ENCODE results near the gene ADCY6.
A peak's percentile ranks its signal among the peaks of the same experiment; 100 is the strongest.

ADCY6 gene

GRCh38 chr12:48788854-48789775 lies at the start of gene ADCY6:
TSS of gene ADCY6 (minus strand) at chr12:48789089. CDS start at chr12:48783434, 5,655 bp downstream.
- peak; percentile 86 for DNase-seq (ENCODE audit: low spot score)

- DNase-seq (ENCODE audit: low spot score) = no peak
Observed at GRCh38 chr12:48838048-48838447, 49.2 kb upstream of the ADCY6 start.

DNA sequence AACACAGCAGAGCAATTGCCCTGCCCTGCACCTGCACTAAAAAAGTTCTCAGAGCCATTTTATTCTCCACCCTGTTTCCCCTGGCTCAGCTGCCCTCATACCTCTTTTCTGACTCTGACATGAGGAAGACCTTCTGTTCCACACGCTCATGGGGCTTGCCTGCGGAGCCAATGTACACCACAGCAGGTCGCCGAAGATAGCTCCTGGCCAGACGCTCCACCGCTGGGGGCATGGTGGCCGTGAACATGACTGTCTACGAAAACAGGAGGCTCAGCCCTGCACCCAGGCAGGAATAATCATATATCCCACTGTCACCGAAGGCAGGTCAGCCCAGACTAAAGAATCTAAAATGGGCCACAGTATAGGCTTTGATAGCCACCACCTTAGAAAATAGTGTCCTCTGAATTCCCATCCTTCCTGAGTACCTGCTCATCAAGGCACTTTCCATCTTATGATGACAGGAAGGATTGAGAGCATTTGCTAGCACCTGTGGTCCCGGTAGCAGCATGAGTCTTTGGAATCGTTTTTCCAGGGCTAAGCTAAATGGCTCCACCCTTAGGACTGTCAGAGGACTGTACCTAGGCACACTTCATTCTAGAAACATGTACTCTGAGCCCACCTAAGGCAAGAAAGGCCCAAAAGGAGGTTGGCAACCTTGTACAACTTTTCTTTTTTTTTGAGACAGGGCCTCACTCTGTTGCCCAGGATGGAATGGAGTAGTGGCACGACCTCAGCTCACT lies 43.6 kb upstream of the ADCY6 start:
- DNase-seq (ENCODE audit: low spot score) = no peak

GRCh38 chr12:48831257-48831656 lies 42.4 kb upstream of the ADCY6 start:
- DNase-seq (ENCODE audit: low spot score) = no peak

GRCh38 chr12:48828841-48829575 lies 40.1 kb upstream of the ADCY6 start:
- DNase-seq (ENCODE audit: low spot score) = no peak

- DNase-seq (ENCODE audit: low spot score) = no peak
Observed at GRCh38 chr12:48828293-48828692, 39.4 kb upstream of the ADCY6 start.

DNA sequence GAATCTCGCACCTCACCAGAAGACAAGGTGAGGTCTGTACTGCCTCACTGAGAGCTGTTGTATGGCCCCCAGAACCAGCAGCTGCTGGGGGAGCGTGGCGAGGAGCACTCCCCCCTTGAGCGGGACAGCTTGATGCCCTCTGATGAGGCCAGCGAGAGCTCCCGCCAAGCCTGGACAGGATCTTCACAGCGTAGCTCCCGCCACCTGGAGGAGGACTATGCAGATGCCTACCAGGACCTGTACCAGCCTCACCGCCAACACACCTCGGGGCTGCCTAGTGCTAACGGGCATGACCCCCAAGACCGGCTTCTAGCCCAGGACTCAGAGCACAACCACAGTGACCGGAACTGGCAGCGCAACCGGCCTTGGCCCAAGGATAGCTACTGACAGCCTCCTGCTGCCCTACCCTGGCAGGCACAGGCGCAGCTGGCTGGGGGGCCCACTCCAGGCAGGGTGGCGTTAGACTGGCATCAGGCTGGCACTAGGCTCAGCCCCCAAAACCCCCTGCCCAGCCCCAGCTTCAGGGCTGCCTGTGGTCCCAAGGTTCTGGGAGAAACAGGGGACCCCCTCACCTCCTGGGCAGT lies 38.7 kb upstream of the ADCY6 start:
- DNase-seq (ENCODE audit: low spot score) = no peak

- no peak for DNase-seq (ENCODE audit: low spot score)
Observed at GRCh38 chr12:48827026-48827425, 38.1 kb upstream of the ADCY6 start.

GRCh38 chr12:48826209-48826855 lies 37.4 kb upstream of the ADCY6 start:
- no peak for DNase-seq (ENCODE audit: low spot score)

GRCh38 chr12:48824905-48825304 lies 36.0 kb upstream of the ADCY6 start:
- DNase-seq (ENCODE audit: low spot score) = no peak

DNA sequence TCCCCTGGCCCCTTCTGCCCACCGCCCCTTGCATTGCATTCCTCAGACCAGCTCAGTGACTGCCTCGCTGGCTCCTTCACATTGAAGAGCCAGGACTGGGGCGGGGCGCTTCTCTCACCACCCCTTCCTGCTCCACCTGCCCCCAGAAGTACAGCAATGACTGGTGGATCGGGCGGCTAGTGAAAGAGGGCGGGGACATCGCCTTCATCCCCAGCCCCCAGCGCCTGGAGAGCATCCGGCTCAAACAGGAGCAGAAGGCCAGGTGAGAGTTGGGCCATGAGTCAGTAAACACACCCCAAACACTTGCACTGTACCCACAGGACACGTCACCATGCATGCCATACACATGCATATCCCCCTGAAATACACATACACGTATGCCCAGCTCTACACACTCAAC lies 35.2 kb upstream of the ADCY6 start:
- DNase-seq (ENCODE audit: low spot score) = no peak

DNA sequence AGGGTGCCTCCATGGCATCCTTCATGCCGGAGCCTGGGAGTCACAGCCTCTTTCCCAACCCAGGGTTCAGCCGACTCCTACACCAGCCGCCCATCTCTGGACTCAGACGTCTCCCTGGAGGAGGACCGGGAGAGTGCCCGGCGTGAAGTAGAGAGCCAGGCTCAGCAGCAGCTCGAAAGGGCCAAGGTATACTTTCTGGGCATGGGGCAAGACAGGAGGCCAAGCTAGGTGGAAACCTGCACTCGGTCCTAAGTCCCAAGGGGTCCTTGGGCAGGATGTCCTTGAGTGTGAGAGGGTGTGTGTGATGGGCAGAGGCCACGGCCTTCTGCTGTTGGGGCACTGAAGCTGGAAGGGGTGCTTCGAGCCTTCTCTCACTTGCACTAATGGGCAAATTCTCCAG lies 34.4 kb upstream of the ADCY6 start:
- no peak for DNase-seq (ENCODE audit: low spot score)

- DNase-seq (ENCODE audit: low spot score) = no peak
Observed at GRCh38 chr12:48822711-48823110, 33.8 kb upstream of the ADCY6 start.

DNA sequence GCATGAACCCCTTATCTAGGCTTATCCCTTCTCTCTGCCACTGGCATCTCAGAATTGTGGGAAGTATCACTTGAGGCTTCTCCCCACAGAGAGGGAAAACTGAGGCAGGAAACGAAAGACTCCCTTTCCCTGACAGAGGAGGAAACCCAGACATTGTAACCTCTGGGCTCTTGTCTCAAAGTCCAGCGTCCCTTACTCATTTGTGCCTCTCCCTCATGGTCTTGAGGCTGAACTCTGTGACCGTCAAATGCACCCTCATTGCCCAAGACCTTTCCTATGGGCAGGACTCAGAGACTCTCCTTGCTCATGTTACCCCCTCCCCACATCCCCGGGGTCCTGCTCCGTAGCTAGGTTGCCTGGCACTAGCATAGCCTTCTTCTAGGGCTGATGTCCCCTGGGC lies 33.2 kb upstream of the ADCY6 start:
- DNase-seq (ENCODE audit: low spot score) = no peak

DNA sequence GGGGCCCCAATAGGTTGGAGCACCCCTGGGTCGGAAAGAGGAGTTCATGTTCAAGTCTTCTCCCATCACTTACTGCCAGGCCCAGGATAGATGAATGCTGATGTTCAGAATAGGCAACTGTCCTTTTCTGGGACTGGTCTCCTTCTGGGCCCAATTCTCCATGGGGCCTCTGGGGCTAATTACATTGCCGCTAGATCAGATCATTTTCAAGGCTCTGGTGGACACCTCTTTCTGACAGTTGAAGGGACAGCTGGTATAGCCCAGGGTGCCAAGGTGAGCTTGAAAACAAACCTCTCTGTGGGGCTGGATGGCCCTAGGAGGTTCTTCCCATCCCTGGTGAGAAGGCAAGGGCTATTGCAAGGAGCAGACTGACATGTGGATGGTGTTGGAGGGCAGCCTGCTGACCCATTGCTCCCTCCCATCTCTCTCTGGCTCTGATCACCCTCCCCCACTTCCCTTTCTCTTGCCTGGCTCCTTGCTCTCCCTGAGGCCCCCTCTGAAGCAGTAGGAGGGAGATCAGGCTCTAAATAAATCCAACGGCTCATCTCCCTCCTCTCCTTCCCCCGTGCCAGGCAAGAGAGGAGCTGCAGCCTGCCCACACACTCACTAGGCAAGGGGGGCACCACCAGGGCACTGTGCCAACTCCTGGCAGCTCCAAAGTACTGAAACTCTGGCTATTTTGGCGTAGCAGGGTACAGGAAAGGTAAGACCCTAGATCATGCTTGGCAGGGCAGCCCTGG lies 31.3 kb upstream of the ADCY6 start:
- no peak for DNase-seq (ENCODE audit: low spot score)

- DNase-seq (ENCODE audit: low spot score) = no peak
Observed at GRCh38 chr12:48818831-48819590, 30.1 kb upstream of the ADCY6 start.

DNA sequence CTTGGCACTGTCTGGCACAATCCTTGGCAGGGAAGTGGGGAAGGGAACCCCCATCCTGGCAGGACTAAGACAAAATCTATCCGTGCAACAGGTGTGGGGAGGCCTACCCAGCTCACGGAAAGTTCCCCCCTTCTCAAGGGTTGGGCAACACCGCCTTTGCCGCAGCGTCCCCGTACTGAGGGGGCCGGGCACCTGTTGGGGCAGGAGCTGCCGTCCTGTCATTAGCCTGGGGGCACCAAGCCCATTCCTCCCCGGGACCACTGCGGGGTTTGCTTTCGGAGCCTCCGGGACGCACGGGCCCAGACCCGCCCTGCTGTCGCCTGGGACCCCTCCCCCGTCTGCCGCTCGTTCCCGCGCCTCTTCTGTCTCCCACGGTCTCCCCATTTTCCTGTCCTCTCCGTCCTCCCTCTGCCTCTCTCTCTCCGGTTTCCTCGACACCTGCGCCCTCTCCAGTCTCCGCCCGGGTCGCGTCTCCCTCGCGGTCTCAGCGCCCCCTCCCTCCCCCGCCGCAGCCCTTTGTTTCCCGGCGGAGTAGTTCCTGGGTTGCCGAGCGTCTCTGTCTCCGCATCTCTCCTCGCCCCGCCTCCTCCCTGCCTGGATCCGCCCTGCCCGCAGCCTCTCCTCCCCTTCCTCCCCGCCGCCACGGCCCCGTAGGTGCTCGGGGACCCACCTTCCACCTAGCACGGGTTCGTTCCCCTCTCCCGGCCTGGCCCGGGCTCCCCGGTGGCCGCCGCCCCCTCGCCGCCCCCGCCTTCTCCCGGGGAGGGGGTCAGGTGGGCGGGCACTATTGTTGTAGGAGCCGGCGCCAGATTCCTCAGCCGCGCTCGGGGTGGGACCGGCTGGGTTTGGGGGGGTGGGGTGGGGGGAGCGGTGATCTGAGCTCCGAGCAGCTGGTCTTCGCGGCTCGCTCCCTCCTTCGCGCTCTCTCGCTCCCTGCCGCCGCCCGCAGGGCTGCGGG lies 29.3 kb upstream of the ADCY6 start, which contains the start of gene CACNB3:
Gene CACNB3 (plus strand): TSS at position 624 of the 958 bp plus-strand sequence. CDS start 434 bp downstream, outside the sequence.
- peak; percentile 84 for DNase-seq (ENCODE audit: low spot score)

DNA sequence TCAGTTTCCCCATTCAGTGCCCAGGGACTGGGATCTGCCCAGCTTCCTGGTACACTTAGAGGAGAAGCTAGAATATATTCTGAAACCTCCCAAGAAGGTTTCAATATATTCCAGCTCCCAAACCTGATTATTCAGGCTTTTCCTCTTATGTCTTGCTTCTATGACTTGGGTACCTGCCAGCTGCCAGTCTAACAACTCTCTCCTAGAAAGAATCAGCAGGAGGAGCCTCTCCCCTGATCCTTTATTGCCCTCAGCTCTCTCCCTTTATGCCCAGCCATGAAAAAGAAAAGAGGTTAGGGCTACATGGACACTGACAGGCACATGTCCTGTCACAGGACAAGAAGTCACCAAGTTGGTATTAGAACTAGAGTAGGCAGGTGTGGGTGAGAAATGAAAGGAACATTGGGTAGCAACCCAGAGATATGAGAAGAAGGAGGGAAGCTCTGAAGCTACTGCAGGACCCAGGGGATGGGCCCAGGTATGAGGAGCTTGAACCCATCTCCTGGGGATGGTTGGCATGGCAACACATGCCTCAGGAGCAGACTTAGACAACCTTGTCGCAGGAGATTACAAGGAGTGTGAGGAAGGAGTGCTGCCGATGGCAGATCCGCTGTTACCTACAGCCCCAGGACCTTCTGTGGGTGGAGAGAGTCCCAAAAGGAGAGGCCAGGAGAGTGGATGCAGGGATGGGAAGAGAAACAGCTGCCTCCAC lies 27.4 kb upstream of the ADCY6 start:
- no peak for DNase-seq (ENCODE audit: low spot score)

Measured in left forelimb (tissue), 1 donor.